ENCODE measurements around the gene SLIT3. TPM values are rescaled to one million over a fixed set of nuclear protein-coding genes. Genes with fewer than 3 reads are reported as not detected.

The SLIT3 gene
- total RNA-seq, 1 donor from 2014 or later, result 52.8 TPM

GRCh38 chr5:168793841-168794837 is 506.8 kb downstream of the SLIT3 start:
- no peak for DNase-seq (ENCODE audit: extremely low spot score in 2 of 2)
- no peaks in the 10 kb centered on the region for H3K27me3 ChIP-seq
- H3K9me3 ChIP-seq, result no peaks in the 10 kb centered on the region
- H3K36me3 ChIP-seq, result no peaks in the 10 kb centered on the region
- TF ChIP-seq POLR2A (IDR thresholded peaks at IDR 0.05) (no peak), CTCF (IDR thresholded peaks at IDR 0.05) (no peak), POLR2AphosphoS5 (IDR thresholded peaks at IDR 0.05; ENCODE audit: insufficient read depth in 1 of 2, low read depth in 1 of 2) (peak in 1 of 2 donors; percentile 21)
- H3K27ac ChIP-seq, result peak overlapping the region; percentile 39
- H3K4me3 ChIP-seq, result no peak overlapping the region
- peaks cover 13% of the 10 kb centered on the region for H3K4me1 ChIP-seq
- intact Hi-C loops (cut with DNase I), result no loop called here

DNA sequence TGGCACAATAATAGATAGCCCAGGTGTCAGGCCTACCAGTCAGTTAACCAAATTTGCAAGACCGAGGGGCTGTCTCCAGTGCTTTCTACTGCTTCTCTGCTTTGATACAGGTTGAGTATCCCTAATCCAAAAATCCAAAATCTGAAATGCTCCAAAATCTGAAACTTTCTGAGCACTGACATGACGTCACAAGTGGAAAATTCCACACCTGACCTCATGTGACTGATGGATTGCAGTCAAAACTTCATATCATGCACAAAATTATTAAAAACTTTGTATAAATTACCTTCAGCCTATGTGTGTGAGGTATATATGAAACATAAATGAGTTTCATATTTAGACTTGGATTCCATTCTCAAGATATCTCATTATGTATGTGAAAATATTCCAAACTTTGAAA is 508.3 kb downstream of the SLIT3 start:
- TF ChIP-seq CTCF (IDR thresholded peaks at IDR 0.05) (no peak), POLR2A (IDR thresholded peaks at IDR 0.05) (no peak), POLR2AphosphoS5 (IDR thresholded peaks at IDR 0.05; ENCODE audit: insufficient read depth in 1 of 2, low read depth in 1 of 2) (no peak)
- Histone ChIP-seq H3K36me3 (peaks cover 0 to 4% of the 10 kb centered on the region in 2 donors), H3K27ac (no peak overlapping the region), H3K27me3 (no peaks in the 10 kb centered on the region), H3K4me3 (no peak overlapping the region), H3K9me3 (no peaks in the 10 kb centered on the region), H3K4me1 (peaks cover 13% of the 10 kb centered on the region)
- intact Hi-C loops (cut with DNase I), result no loop called here
- DNase-seq (ENCODE audit: extremely low spot score in 2 of 2), result no peak

GRCh38 chr5:168790671-168791250 is 510.2 kb downstream of the SLIT3 start:
- DNase-seq (ENCODE audit: extremely low spot score in 2 of 2), result no peak
- H3K9me3 ChIP-seq, result no peaks in the 10 kb centered on the region
- TF ChIP-seq CTCF (IDR thresholded peaks at IDR 0.05), result no peak
- peaks cover 13% of the 10 kb centered on the region for H3K4me1 ChIP-seq
- no peak overlapping the region for H3K4me3 ChIP-seq
- peaks cover 0 to 4% of the 10 kb centered on the region in 2 donors for H3K36me3 ChIP-seq
- intact Hi-C loops (cut with DNase I), result no loop called here
- H3K27ac ChIP-seq, result no peak overlapping the region
- no peaks in the 10 kb centered on the region for H3K27me3 ChIP-seq

DNA sequence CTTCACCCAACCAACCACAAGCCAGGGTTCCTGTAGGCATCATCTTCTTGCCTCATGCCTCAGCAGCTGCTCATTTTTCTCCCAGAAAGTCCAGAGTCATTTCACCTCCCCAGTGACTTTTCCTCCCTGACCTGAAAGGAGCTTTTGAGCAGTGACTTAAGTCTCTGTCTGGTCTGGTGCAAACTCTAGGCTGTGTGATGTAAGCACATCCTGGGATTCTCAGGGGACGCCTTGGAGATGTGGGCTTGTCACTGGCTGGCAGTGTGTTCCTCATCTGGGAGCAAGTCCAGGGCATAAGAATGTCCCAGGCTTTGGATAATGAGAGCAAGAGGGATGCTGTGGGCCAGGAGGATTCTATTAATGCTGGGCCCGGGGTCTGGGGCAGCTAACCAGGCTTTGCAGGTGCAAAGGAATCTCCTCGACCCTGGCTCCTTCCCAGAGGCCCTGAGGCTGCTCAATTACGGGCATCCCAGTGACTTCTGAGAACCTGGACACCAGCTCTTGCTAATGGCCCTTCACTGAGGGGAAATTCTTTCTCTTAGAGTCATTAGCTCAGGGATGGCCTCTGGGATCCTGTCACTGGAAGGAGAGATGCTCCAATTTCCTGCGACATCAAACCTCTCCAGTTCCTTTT is 510.8 kb downstream of the SLIT3 start:
- H3K27ac ChIP-seq, result no peak overlapping the region
- DNase-seq (ENCODE audit: extremely low spot score in 2 of 2), result no peak
- intact Hi-C loops (cut with DNase I), result no loop called here
- H3K4me1 ChIP-seq, result peaks cover 13% of the 10 kb centered on the region
- H3K36me3 ChIP-seq, result peaks cover 0 to 4% of the 10 kb centered on the region in 2 donors
- no peak overlapping the region for H3K4me3 ChIP-seq
- H3K9me3 ChIP-seq, result no peaks in the 10 kb centered on the region
- TF ChIP-seq POLR2A (IDR thresholded peaks at IDR 0.05) (no peak), POLR2AphosphoS5 (IDR thresholded peaks at IDR 0.05; ENCODE audit: insufficient read depth in 1 of 2, low read depth in 1 of 2) (no peak), CTCF (IDR thresholded peaks at IDR 0.05) (no peak)
- H3K27me3 ChIP-seq, result no peaks in the 10 kb centered on the region
